Hepatocyte (in vitro differentiated cells): Measurements from ENCODE around the gene LYPD4. TPM values are rescaled to one million over a fixed set of nuclear protein-coding genes. Genes with fewer than 3 reads are reported as not detected.

ENCODE experiments used
- DNase-seq: peaks from one replicate; pipeline ENCODE4 v3.0.0-alpha.2; 2016; ENCODE audit warnings: low spot score
- H2AFZ ChIP-seq: fragments of 200-600 bp; sonication (generic); 2 replicates; pipeline ENCODE4 v1.6.0; 2016; ENCODE audit warnings: antibody characterized with exemption, mild to moderate bottlenecking
- H3K27ac ChIP-seq: fragments of 200-600 bp; sonication (generic); 2 replicates; pipeline ENCODE4 v1.5.1; 2016; ENCODE audit warnings: mild to moderate bottlenecking
- H3K27me3 ChIP-seq: fragments of 200-600 bp; sonication (generic); 2 replicates; pipeline ENCODE4 v1.6.1; 2016
- H3K36me3 ChIP-seq: fragments of 200-600 bp; sonication (generic); replicated peaks from 2 replicates; pipeline ENCODE4 v1.5.1; 2016; ENCODE audit warnings: low read depth; ENCODE audit not compliant: insufficient read depth
- H3K4me1 ChIP-seq: fragments of 200-600 bp; sonication (generic); 2 replicates; pipeline ENCODE4 v1.5.1; 2016; ENCODE audit warnings: mild to moderate bottlenecking, moderate library complexity; ENCODE audit not compliant: insufficient read depth
- H3K4me2 ChIP-seq: fragments of 200-600 bp; sonication (generic); 2 replicates; pipeline ENCODE4 v1.6.0; 2016
- H3K4me3 ChIP-seq: fragments of 200-600 bp; sonication (generic); 2 replicates; pipeline ENCODE4 v1.5.1; 2016; ENCODE audit warnings: mild to moderate bottlenecking
- H3K79me2 ChIP-seq: fragments of 200-600 bp; sonication (generic); 2 replicates; pipeline ENCODE4 v1.6.0; 2017; ENCODE audit warnings: mild to moderate bottlenecking
- H3K9me2 ChIP-seq: fragments of 200-600 bp; sonication (generic); replicated peaks from 2 replicates; pipeline ENCODE4 v1.6.0; 2017; ENCODE audit warnings: mild to moderate bottlenecking; ENCODE audit not compliant: insufficient read depth
- H3K9me3 ChIP-seq: fragments of 200-600 bp; sonication (generic); 2 replicates; pipeline ENCODE4 v1.5.1; 2016; ENCODE audit warnings: low read depth, mild to moderate bottlenecking
- H4K20me1 ChIP-seq: fragments of 200-600 bp; sonication (generic); 2 replicates; pipeline ENCODE4 v1.6.0; 2016; ENCODE audit warnings: mild to moderate bottlenecking; ENCODE audit not compliant: insufficient read depth, poor library complexity, severe bottlenecking
- EZH2 ChIP-seq: fragments of 200-600 bp; sonication (generic); IDR thresholded peaks from 2 replicates; pipeline ENCODE4 v1.6.1; 2016; ENCODE audit warnings: antibody characterized with exemption, mild to moderate bottlenecking, borderline replicate concordance
- EZH2phosphoT487 ChIP-seq: fragments of 200-600 bp; sonication (generic); IDR thresholded peaks from one replicate; pipeline ENCODE4 v1.6.1; 2018; ENCODE audit warnings: antibody characterized with exemption, mild to moderate bottlenecking, low read depth, moderate library complexity; ENCODE audit not compliant: unreplicated experiment, severe bottlenecking
- WGBS: methylation state at CpG from one replicate; pipeline ENCODE4 v1.1.6; 2016; ENCODE audit warnings: low lambda C conversion rate; ENCODE audit errors: missing lambda C conversion rate; 5-methylcytosine and 5-hydroxymethylcytosine counted together
- polyA plus RNA-seq: library from polyadenylated mRNA; unstranded; fragments of >200 nt; fragmentation: Nextera tagmentation; extraction: Ambion mirVana; gene quantifications from 2 replicates; pipeline ENCODE4 v1.2.1, GENCODE V29; 2016
- total RNA-seq: library from RNA; depleted of rRNA; stranded (reverse); fragments of >200 nt; gene quantifications from 2 replicates; pipeline ENCODE4 v1.2.3, GENCODE V29; 2014
- TF ChIP-seq, protein P1 (sequence below): fragments of 200-600 bp; sonication (generic); IDR thresholded peaks from 2 replicates; pipeline ENCODE4 v1.5.1; 2016; ENCODE audit warnings: antibody characterized with exemption, mild to moderate bottlenecking; ENCODE audit not compliant: poor library complexity

Gene LYPD4
- total and polyA plus RNA-seq, 2 experiments from 2014 or later, result not detected

DNA sequence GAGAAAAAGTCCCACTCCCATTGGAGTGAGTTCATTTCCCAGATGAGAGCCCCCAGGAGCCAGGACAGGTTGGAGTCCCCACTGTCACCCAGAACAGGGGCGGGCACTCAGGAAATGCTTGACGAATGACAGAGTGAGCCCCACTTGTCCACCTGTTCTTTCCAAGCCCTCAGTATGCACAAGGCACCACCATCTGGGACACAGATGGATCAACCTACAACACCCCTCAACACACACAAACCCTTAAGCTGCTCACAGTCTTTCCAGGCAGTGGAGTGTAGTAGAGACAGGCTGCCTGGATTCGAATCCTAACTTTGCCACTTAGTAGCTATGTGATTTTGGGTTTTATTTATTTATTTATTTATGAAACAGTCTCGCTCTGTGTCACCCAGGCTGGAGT is 46.5 kb upstream of the LYPD4 start:
- Histone ChIP-seq H3K4me3 (no peak overlapping the region), H3K4me2 (no peak overlapping the region), H3K36me3 (no peaks in the 10 kb centered on the region), H3K27me3 (no peaks in the 10 kb centered on the region), H4K20me1 (no peaks in the 10 kb centered on the region), H2AFZ (no peak overlapping the region), H3K9me2 (no peaks in the 10 kb centered on the region), H3K4me1 (peaks cover 7% of the 10 kb centered on the region), H3K9me3 (no peaks in the 10 kb centered on the region), H3K79me2 (peaks cover 11% of the 10 kb centered on the region), H3K27ac (no peak overlapping the region)
- WGBS, result 98% methylated on average over 4 of the region's 4 CpGs
- no peak for TF ChIP-seq EZH2
- TF ChIP-seq, protein P1, sequence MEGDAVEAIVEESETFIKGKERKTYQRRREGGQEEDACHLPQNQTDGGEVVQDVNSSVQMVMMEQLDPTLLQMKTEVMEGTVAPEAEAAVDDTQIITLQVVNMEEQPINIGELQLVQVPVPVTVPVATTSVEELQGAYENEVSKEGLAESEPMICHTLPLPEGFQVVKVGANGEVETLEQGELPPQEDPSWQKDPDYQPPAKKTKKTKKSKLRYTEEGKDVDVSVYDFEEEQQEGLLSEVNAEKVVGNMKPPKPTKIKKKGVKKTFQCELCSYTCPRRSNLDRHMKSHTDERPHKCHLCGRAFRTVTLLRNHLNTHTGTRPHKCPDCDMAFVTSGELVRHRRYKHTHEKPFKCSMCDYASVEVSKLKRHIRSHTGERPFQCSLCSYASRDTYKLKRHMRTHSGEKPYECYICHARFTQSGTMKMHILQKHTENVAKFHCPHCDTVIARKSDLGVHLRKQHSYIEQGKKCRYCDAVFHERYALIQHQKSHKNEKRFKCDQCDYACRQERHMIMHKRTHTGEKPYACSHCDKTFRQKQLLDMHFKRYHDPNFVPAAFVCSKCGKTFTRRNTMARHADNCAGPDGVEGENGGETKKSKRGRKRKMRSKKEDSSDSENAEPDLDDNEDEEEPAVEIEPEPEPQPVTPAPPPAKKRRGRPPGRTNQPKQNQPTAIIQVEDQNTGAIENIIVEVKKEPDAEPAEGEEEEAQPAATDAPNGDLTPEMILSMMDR, result no peak
- TF ChIP-seq EZH2phosphoT487, result no peak
- no peak for DNase-seq

DNA sequence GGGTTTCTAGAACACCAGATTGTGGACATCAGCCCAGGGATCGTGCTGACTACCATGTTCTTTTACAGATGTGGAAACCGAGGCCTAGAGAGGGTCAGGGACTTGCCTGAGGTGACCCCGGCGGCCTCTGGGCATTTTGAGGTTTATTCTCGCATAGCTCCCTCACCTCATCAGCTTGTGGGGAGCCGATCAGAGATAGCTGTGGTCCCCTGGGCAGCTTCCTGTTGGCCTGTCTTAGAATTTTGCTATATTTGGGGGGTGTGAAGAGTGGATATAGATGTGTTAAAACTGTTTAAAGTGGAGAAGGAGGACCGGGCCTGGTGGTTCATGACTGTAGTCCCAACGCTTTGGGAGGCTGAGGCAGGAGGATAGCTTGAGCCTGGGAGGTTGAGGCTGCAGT is 45.4 kb upstream of the LYPD4 start:
- H4K20me1 ChIP-seq, result no peaks in the 10 kb centered on the region
- H3K79me2 ChIP-seq, result peaks cover 21% of the 10 kb centered on the region
- no peaks in the 10 kb centered on the region for H3K36me3 ChIP-seq
- H3K27me3 ChIP-seq, result no peaks in the 10 kb centered on the region
- H3K9me2 ChIP-seq, result no peaks in the 10 kb centered on the region
- no peak overlapping the region for H3K27ac ChIP-seq
- H3K4me1 ChIP-seq, result peaks cover 10% of the 10 kb centered on the region
- H2AFZ ChIP-seq, result no peak overlapping the region
- H3K4me3 ChIP-seq, result no peak overlapping the region
- 96% methylated on average over 8 of the region's 8 CpGs for WGBS
- H3K9me3 ChIP-seq, result no peaks in the 10 kb centered on the region
- TF ChIP-seq, protein P1, result no peak
- no peak overlapping the region for H3K4me2 ChIP-seq
- DNase-seq, result no peak

DNA sequence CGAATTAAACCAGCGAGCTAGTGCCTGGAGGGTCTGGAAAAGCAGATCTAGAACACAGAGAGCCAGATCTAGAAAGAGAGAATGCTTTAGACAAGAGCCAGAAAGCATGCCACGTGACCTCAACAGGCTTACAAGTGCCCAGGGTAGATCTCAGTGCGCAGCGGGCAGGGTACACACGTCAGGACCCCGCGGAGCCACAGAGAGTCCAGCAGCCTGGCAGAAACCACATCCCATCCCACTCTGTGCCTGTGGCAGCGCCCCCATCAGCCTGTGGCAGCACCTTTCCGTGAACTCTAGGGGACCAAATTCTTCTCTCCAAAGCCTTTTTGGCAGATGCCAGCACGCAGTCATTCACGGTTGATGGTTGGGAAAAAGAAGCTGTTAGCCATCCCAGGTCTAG is 44.4 kb upstream of the LYPD4 start:
- TF ChIP-seq EZH2 (no peak), EZH2phosphoT487 (no peak)
- TF ChIP-seq, protein P1, result no peak
- Histone ChIP-seq H2AFZ (no peak overlapping the region), H3K27ac (no peak overlapping the region), H3K9me2 (no peaks in the 10 kb centered on the region), H3K79me2 (peaks cover 27% of the 10 kb centered on the region), H3K27me3 (no peaks in the 10 kb centered on the region), H3K9me3 (no peaks in the 10 kb centered on the region), H4K20me1 (no peaks in the 10 kb centered on the region), H3K4me2 (no peak overlapping the region), H3K36me3 (no peaks in the 10 kb centered on the region), H3K4me3 (no peak overlapping the region), H3K4me1 (peaks cover 13% of the 10 kb centered on the region)
- WGBS, result 97% methylated on average over 12 of the region's 12 CpGs
- DNase-seq, result no peak
